ENCODE data around the gene FLYWCH1. TPM values are rescaled to one million over a fixed set of nuclear protein-coding genes. Genes with fewer than 3 reads are reported as not detected.
A peak's percentile ranks its signal among the peaks of the same experiment; 100 is the strongest.

The FLYWCH1 gene
- total and polyA plus RNA-seq, 2 of the 8 experiments (the other 6 are each of a cell fraction or from before 2014, with no cell fraction given), result 12.4 to 23.5 TPM

DNA sequence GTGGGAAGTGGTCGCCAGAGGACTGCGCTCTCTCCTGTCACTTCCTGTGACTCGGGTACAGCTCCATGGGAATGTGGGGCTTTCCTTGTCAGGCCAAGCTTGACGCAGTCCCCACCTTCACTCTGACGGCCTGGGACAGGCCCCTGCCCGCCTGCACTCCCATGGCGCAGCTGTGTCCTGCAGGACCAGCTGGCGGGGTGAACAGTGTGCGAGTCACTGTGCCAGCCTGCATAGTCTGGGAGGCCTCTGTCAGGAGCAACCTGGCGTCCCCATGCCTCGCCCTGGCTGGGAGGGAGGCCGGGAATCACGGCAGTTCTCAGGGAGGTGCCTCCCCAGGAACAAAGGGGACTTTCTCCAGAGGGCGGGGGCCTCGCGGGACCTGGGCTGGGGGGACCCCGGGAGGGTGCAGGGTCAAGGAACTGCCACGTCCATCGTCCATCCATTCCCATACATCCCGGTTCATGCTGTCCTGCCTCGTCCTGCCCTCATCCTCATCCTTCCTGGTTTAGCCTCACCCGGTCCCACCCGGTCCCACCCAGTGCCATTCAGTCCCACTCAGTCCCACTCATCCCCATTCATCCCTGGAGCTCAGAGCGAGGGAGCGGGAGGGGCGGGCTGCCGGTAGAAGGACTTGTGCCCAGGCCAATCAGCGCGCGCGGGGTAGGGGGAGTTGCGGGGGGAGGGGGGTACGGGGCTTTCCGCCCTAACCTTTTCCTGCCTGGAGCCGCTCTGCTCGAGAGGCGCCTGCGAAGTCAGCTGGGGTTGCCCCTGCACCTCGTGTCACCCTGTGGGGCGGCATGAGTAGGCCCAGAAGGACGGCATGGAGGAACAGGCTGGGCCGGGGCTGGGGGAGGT is 13.4 kb downstream of the FLYWCH1 start:
- FAIRE-seq (no peak), DNase-seq (ENCODE audit: low read depth in 1 of 2, low spot score in 2 of 2) (peak in 1 of 2 experiments; percentile 78)
- TF ChIP-seq RBBP5 (IDR thresholded peaks at IDR 0.05; ENCODE audit: borderline replicate concordance, low read depth, low read length) (0 out of 2 replicates have a peak, but pooled peaks have one; percentile 67), CHD1 (IDR thresholded peaks at IDR 0.05; ENCODE audit: low read depth, low read length) (no peak), PHF8 (conservative IDR thresholded peaks at IDR 0.05; ENCODE audit: low read depth, low read length) (0 out of 2 replicates have a peak, but pooled peaks have one; percentile 19), HDAC6 (IDR thresholded peaks at IDR 0.05; ENCODE audit: low read depth, low read length) (no peak), KDM4A (IDR thresholded peaks at IDR 0.05; ENCODE audit: low read depth, low read length, severe bottlenecking) (no peak)
- TF ChIP-seq, protein P1, sequence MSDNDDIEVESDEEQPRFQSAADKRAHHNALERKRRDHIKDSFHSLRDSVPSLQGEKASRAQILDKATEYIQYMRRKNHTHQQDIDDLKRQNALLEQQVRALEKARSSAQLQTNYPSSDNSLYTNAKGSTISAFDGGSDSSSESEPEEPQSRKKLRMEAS (IDR thresholded peaks at IDR 0.05), result peak; percentile 98
- TF ChIP-seq, protein P2, sequence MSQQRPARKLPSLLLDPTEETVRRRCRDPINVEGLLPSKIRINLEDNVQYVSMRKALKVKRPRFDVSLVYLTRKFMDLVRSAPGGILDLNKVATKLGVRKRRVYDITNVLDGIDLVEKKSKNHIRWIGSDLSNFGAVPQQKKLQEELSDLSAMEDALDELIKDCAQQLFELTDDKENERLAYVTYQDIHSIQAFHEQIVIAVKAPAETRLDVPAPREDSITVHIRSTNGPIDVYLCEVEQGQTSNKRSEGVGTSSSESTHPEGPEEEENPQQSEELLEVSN (IDR thresholded peaks at IDR 0.05), result peak; percentile 91
- H2BK120ac ChIP-seq (replicated peaks; ENCODE audit: low read depth, low read length), result no peak overlapping the region
- no peaks in the 10 kb centered on the region for H3K79me2 ChIP-seq (ENCODE audit: control insufficient read depth in 1 of 2, insufficient read depth in 2 of 2, low read length in 2 of 2)
- peak overlapping the region; percentile 76 for H4K8ac ChIP-seq (ENCODE audit: extremely low read depth, insufficient read depth, low read length)
- no peak overlapping the region for H3K23ac ChIP-seq (ENCODE audit: insufficient read length)
- no peak overlapping the region for H4K5ac ChIP-seq (ENCODE audit: insufficient read length, low read depth, low read length)
- H3K27me3 ChIP-seq (replicated peaks in 1 of 4; ENCODE audit: control insufficient read depth in 3 of 4, extremely low read depth in 1 of 4, insufficient read depth in 3 of 4, low read length in 3 of 4), result no peaks in the 10 kb centered on the region
- peaks cover 4 to 15% (median 10%) of the 10 kb centered on the region in 4 experiments for H3K4me1 ChIP-seq (replicated peaks in 1 of 4; ENCODE audit: control insufficient read depth in 3 of 4, insufficient read depth in 4 of 4, low read length in 3 of 4)
- 0 out of 2 replicates have a peak overlapping the region, but pooled peaks have one; percentile 80 for H2BK12ac ChIP-seq (ENCODE audit: low read depth, low read length)
- no peaks in the 10 kb centered on the region for H4K20me1 ChIP-seq (replicated peaks in 1 of 2; ENCODE audit: control insufficient read depth in 1 of 2, insufficient read depth in 2 of 2, low read length in 2 of 2)
- no peak overlapping the region for H3K14ac ChIP-seq (ENCODE audit: insufficient read length)
- H4K91ac ChIP-seq (replicated peaks; ENCODE audit: insufficient read length, low read length), result peak overlapping the region; percentile 83
- H3K56ac ChIP-seq (replicated peaks; ENCODE audit: insufficient read length, low read depth, low read length), result no peak overlapping the region
- H3K18ac ChIP-seq (ENCODE audit: extremely low read depth, low read length), result peak overlapping the region; percentile 51; the same call in 1 of the 2 replicates
- no peak overlapping the region for H2BK5ac ChIP-seq (ENCODE audit: low read depth, low read length)
- H3K4me2 ChIP-seq (ENCODE audit: insufficient read depth in 1 of 2, low read depth in 2 of 2, low read length in 2 of 2), result peak overlapping the region; percentile 57 to 78
- CTCF ChIA-PET (ENCODE audit: partially characterized antibody), result interaction anchor here (1.1 to 10.4 kb wide), 10 partner anchors 12 to 146 kb away, joined by 3 to 98 read pairs (median 5); partner anchors contain the start of genes FLYWCH1 and PRSS22
- H2AK5ac ChIP-seq (ENCODE audit: low read depth, low read length), result no peak overlapping the region
- WGBS, 2 experiments (ENCODE audit: extremely low coverage in 1 of 2, insufficient coverage in 1 of 2, insufficient read length in 1 of 2, insufficient replicate concordance in 2 of 2, low coverage in 1 of 2, low lambda C conversion rate in 2 of 2, missing lambda C conversion rate in 1 of 2), result 55% methylated on average over 22 of the region's 42 CpGs; no CpG with 5 or more reads in 1 of the 2 experiments
- peak overlapping the region in 1 of 4 experiments; percentile 35; a peak in 3 of 7 replicates for H3K9ac ChIP-seq (replicated peaks in 1 of 4; ENCODE audit: extremely low read depth in 1 of 4, low read depth in 3 of 4, low read length in 3 of 4)
- peak overlapping the region; percentile 5; the same call in 1 of the 2 replicates for H3K27ac ChIP-seq (ENCODE audit: low read depth, low read length)
- peak overlapping the region; percentile 72; the same call in 1 of the 2 replicates for H2BK15ac ChIP-seq (ENCODE audit: low read length)
- peak overlapping the region in 2 of 4 experiments; percentile 17 to 49; a peak in 3 of 8 replicates for H3K4me3 ChIP-seq (ENCODE audit: extremely low read depth in 1 of 4, insufficient read depth in 2 of 4, low read depth in 3 of 4, low read length in 4 of 4)
- POLR2A ChIA-PET (ENCODE audit: partially characterized antibody), result interaction anchor here (0.6 to 1.5 kb wide), 5 partner anchors 9 to 148 kb away, joined by 3 to 5 read pairs (median 3); partner anchors contain the start of gene FLYWCH1
- H3K9me3 ChIP-seq (ENCODE audit: insufficient read depth in 2 of 2, low read depth in 1 of 2, low read length in 1 of 2), result no peaks in the 10 kb centered on the region
- H3K23me2 ChIP-seq (ENCODE audit: low read depth, low read length), result no peaks in the 10 kb centered on the region; the same call in 1 of the 2 replicates
- H2AFZ ChIP-seq (ENCODE audit: low read length), result peak overlapping the region; percentile 87; the same call in 1 of the 2 replicates
- no peak overlapping the region for H3K4ac ChIP-seq (replicated peaks; ENCODE audit: insufficient read length, low read depth, low read length)
- no peak overlapping the region for H2BK20ac ChIP-seq (ENCODE audit: low read length)
- H3K36me3 ChIP-seq (ENCODE audit: control insufficient read depth in 2 of 4, insufficient read depth in 4 of 4, low read length in 3 of 4), result no peaks in the 10 kb centered on the region; a peak in 1 of 8 replicates
- 0 out of 2 replicates have a peak, but pooled peaks cover 3% of the 10 kb centered on the region for H3K79me1 ChIP-seq (ENCODE audit: low read depth, low read length)

Data from H1 (cell line).